GM12872 (cell line): ENCODE data around the gene EGFR.

Experiments
- TF ChIP-seq, protein P1 (sequence below): IDR thresholded peaks from 3 replicates; pipeline ENCODE4 v1.5.1; 2011; ENCODE audit warnings: low read depth, mild to moderate bottlenecking, low read length, moderate library complexity; ENCODE audit not compliant: insufficient read depth

Gene EGFR

DNA sequence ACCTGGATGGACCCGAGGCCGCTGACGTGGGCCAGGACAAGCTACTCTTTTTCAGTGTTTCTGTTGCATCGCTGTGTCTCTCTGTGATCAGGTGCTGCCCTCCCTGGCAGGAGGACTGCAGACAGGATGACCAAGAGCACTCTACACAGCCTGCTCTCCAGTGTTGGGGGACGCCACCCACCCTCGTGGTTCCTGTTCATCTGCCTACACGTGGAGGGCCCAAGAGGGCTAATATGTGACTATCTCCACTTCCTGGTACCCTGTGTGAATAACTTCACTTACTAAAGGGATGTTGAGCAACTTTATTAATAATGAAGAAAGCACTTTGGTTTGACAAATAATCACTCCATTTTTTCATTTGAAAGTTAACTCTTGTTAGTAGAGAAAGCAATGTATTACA lies 101.3 kb downstream of the EGFR start:
- TF ChIP-seq, protein P1, sequence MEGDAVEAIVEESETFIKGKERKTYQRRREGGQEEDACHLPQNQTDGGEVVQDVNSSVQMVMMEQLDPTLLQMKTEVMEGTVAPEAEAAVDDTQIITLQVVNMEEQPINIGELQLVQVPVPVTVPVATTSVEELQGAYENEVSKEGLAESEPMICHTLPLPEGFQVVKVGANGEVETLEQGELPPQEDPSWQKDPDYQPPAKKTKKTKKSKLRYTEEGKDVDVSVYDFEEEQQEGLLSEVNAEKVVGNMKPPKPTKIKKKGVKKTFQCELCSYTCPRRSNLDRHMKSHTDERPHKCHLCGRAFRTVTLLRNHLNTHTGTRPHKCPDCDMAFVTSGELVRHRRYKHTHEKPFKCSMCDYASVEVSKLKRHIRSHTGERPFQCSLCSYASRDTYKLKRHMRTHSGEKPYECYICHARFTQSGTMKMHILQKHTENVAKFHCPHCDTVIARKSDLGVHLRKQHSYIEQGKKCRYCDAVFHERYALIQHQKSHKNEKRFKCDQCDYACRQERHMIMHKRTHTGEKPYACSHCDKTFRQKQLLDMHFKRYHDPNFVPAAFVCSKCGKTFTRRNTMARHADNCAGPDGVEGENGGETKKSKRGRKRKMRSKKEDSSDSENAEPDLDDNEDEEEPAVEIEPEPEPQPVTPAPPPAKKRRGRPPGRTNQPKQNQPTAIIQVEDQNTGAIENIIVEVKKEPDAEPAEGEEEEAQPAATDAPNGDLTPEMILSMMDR = no peak

DNA sequence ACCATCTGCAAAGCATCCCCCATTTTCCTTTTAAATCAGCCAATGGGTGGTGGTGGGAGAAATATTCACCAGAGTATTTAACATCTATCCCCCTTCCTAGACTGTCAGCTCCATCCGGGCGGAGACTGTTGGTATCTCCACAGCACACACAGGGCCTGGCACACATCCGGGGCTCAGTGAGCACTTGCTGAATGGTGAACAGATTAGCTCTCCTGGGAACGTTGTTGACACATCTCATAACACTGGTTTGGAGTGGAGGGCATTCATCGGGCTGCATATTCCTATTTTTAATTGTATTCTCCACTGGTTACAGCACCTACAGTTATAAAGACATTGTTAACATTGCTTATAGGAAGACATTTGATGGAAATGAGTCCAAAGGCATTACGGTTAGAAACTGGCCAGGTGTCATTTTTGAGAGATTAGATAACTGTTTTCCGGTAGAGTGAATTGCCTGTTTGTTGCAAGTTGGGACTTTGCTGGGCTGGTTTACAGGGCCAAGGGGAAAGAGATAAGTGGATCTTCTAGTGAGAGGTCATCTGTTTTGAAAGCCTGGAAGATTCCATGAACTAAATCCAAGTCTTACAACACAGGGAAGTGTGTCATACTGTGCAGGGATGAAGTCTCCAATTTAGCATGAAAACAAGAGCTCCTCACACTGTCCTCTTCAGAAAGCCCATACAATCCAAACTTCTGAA lies 101.8 kb downstream of the EGFR start:
- TF ChIP-seq, protein P1 = no peak

DNA sequence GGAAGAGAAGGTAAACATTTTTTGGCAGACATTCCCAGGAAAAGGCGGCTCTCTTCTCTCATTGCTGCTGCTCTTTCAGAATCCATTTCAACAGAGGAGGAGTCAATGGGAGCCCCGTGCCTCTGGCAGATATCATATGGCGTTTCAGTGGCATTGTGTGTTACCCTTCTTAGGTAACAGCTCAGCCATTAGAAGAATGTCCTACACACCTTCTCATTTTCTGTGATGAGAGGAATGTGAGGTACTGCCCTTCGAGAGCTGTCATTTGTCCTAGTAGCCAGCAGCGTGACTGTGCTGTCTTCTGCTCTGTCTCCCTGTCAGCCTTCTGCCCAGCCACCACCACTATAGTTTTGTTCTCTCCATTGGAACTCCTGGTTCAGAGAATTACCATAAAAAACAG lies 102.4 kb downstream of the EGFR start:
- TF ChIP-seq, protein P1 = no peak

DNA sequence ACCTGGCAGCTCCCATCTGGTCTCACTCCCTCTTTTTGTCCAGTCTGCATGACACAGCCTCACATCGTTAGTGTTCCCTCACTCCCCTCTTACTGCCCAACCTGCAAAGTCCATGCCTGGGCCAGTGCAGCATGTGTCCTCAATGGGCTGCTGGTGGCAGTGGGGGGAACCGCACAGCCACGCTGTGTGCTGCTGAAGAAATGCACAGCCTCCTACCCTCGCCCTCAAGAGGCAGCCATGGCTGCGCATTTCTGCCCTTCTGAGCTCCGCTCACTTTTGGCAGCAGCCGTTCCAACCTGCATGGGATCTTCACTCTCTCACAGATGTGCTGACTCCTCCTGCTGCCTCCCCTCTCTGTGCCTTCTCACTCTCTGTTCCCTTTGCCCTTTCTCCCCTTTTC lies 103.4 kb downstream of the EGFR start:
- TF ChIP-seq, protein P1 = no peak

DNA sequence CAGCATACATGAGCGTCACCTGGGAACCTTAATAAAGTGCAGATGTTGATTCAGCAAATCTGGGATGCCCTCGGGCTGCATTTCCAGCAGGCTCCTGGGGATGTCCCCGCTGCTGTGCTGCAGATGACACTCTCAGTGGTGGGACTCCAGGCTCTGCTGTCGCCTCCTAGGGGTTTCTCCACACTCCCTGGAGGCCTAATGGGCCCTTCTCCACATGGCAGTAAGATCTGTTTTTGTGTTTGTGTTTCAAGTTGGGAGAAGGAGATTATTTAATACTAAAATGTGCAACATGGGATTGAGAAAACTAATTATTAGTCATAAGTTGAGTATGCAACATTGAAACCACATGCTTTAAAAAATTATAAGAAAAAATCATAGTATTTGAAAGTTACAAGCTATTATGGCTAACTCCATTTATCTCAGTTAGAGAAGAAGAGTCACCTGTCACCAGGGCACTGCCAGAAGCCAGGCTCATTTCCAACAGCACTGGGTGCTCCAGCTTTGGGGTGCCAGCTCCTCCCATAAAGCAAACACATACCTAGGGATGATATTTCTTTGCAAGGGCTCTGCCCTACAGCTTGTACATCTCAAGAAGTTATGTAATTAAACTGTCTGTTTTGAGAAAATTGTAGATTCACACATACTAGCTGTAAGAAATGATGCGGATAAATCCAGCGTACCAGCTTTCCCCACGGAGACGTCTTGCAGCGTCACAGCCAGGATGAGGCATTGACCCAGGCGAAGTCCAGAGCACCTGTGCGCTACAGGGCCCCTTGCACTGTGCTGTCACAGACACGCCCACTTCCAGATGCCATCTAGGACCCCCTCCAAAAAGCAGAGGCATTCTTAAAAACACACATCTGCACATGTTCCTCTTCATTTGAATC lies 106.4 kb downstream of the EGFR start:
- TF ChIP-seq, protein P1 = no peak

DNA sequence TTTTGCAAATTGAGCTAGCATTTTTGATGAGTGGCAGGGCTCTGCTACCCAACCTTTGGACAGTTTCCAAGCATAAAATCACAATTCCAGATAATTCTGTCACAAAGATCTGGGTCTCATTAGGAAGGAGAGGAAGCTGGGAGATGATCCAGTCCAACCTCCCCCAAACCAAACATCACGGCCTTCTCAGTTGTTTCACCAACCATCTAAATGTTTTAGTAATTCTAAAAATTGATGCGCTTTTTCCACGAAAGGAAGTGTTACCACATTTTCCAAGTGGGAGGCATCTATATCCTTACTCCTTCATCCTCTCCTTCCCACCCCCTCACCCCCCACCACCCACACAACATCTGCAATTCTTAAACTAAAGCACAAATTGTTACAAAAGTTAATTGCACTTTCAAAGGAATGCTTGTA lies 108.3 kb downstream of the EGFR start:
- TF ChIP-seq, protein P1 = no peak

DNA sequence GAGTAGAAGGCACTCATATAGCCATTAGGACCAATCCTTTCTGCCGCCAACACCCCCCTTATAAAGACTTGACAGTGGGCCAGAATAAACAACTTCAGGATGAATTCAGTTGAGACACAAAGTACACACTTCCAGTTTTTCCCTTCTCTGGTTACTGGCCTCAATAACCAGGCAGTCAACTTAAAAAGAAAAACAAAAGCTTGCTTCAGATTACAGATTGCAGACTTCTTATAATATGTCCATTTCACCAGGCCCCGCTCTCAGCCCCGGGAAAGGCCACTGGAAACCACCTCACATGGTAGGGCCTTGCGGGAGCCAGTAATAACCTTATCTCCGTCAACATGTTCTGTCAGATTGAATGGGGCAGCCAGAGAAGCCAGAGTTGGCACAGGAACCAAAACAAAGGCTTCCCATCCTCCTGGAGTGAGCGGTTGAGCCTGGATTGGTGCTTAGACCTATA lies 108.8 kb downstream of the EGFR start:
- TF ChIP-seq, protein P1 = no peak
